ENCODE measurements around the gene DHFR2. TPM values are rescaled to one million over a fixed set of nuclear protein-coding genes. Genes with fewer than 3 reads are reported as not detected.
"Not testable (repeated sequence)": the region's sequence is repeated elsewhere in the genome, so short reads cannot be mapped to it uniquely, and the experiment has no call there.

The DHFR2 gene
- total RNA-seq, 2 experiments from 2014 or later = 0.74 to 0.75 TPM

- Histone ChIP-seq H3K9me3 (ENCODE audit: control insufficient read depth in 1 of 2, insufficient read depth in 1 of 2, low read length in 2 of 2) (no peaks in the 10 kb centered on the region), H3K4me3 (ENCODE audit: low read length) (no peak overlapping the region), H3K27me3 (ENCODE audit: control insufficient read depth in 1 of 2, insufficient read depth in 2 of 2, low read length in 2 of 2) (no peaks in the 10 kb centered on the region), H3K36me3 (ENCODE audit: insufficient read depth, low read length) (peaks cover 29% of the 10 kb centered on the region), H3K27ac (ENCODE audit: low read depth in 1 of 2, low read length in 2 of 2) (no peak overlapping the region), H3K4me1 (ENCODE audit: insufficient read depth, low read length) (peaks cover 15% of the 10 kb centered on the region)
- DNase-seq (no peak), ATAC-seq (ENCODE audit: poor library complexity) (no peak)
- Mint-ChIP-seq H3K4me3 (no peak overlapping the region), H3K9me3 (no peaks in the 10 kb centered on the region), H3K27ac (no peak overlapping the region), H3K4me1 (ENCODE audit: low read depth) (peaks cover 68% of the 10 kb centered on the region), H3K36me3 (ENCODE audit: low read depth) (peaks cover 79% of the 10 kb centered on the region), H3K27me3 (no peaks in the 10 kb centered on the region)
- intact Hi-C loops (cut with DNase I, micrococcal nuclease) = no loop called here
- CTCF ChIA-PET = interaction anchor here (1.5 kb wide), 1 partner anchor 13 kb away, joined by 5 read pairs; no protein-coding TSS in a partner anchor
- POLR2A ChIA-PET = no interaction called here
- TF ChIP-seq CTCF (IDR thresholded peaks at IDR 0.05) = no peak
Measured at GRCh38 chr3:94082391-94082937, 19.7 kb upstream of the DHFR2 start.

GRCh38 chr3:94081884-94082283 is 19.2 kb upstream of the DHFR2 start:
- ChIA-PET POLR2A (interaction anchor here (2.8 kb wide), 1 partner anchor 19 kb away, joined by 13 read pairs; the partner anchor contains the start of genes DHFR2 and NSUN3), CTCF (interaction anchor here (1.5 kb wide), 1 partner anchor 13 kb away, joined by 5 read pairs; no protein-coding TSS in a partner anchor)
- Mint-ChIP-seq H3K27ac (peak overlapping the region; percentile 55), H3K4me3 (no peak overlapping the region), H3K36me3 (ENCODE audit: low read depth) (peaks cover 79% of the 10 kb centered on the region), H3K9me3 (no peaks in the 10 kb centered on the region), H3K4me1 (ENCODE audit: low read depth) (peaks cover 72% of the 10 kb centered on the region), H3K27me3 (no peaks in the 10 kb centered on the region)
- no peak for ATAC-seq (ENCODE audit: poor library complexity)
- peaks cover 28% of the 10 kb centered on the region for H3K36me3 ChIP-seq (ENCODE audit: insufficient read depth, low read length)
- no peak overlapping the region for H3K27ac ChIP-seq (ENCODE audit: low read depth in 1 of 2, low read length in 2 of 2)
- no peaks in the 10 kb centered on the region for H3K27me3 ChIP-seq (ENCODE audit: control insufficient read depth in 1 of 2, insufficient read depth in 2 of 2, low read length in 2 of 2)
- peaks cover 0 to 3% of the 10 kb centered on the region in 2 experiments for H3K9me3 ChIP-seq (ENCODE audit: control insufficient read depth in 1 of 2, insufficient read depth in 1 of 2, low read length in 2 of 2)
- intact Hi-C loops (cut with DNase I, micrococcal nuclease) = no loop called here
- no peak for TF ChIP-seq CTCF (IDR thresholded peaks at IDR 0.05)
- DNase-seq = no peak
- no peak overlapping the region for H3K4me3 ChIP-seq (ENCODE audit: low read length)
- peaks cover 15% of the 10 kb centered on the region for H3K4me1 ChIP-seq (ENCODE audit: insufficient read depth, low read length)

- intact Hi-C loops (cut with DNase I, micrococcal nuclease); H3K4me3 Mint-ChIP-seq; H3K27me3 ChIP-seq (ENCODE audit: control insufficient read depth in 1 of 2, insufficient read depth in 2 of 2, low read length in 2 of 2); CTCF ChIA-PET; H3K27me3 Mint-ChIP-seq; H3K9me3 ChIP-seq (ENCODE audit: control insufficient read depth in 1 of 2, insufficient read depth in 1 of 2, low read length in 2 of 2); H3K9me3 Mint-ChIP-seq; ATAC-seq (ENCODE audit: poor library complexity); H3K27ac ChIP-seq (ENCODE audit: low read depth in 1 of 2, low read length in 2 of 2); H3K4me3 ChIP-seq (ENCODE audit: low read length): not testable (repeated sequence)
- DNase-seq = peak in 5 of 14 experiments; percentile 6 to 51 (median 23)
- Mint-ChIP-seq H3K36me3 (ENCODE audit: low read depth) (peaks cover 82% of the 10 kb centered on the region), H3K27ac (peak overlapping the region; percentile 54), H3K4me1 (ENCODE audit: low read depth) (peaks cover 84% of the 10 kb centered on the region)
- H3K4me1 ChIP-seq (ENCODE audit: insufficient read depth, low read length) = peaks cover 15% of the 10 kb centered on the region
- H3K36me3 ChIP-seq (ENCODE audit: insufficient read depth, low read length) = peaks cover 26% of the 10 kb centered on the region
- POLR2A ChIA-PET = interaction anchor here (2.8 kb wide), 1 partner anchor 18 kb away, joined by 13 read pairs; the partner anchor contains the start of genes DHFR2 and NSUN3
Measured at GRCh38 chr3:94080552-94080951, 17.8 kb upstream of the DHFR2 start.

DNA sequence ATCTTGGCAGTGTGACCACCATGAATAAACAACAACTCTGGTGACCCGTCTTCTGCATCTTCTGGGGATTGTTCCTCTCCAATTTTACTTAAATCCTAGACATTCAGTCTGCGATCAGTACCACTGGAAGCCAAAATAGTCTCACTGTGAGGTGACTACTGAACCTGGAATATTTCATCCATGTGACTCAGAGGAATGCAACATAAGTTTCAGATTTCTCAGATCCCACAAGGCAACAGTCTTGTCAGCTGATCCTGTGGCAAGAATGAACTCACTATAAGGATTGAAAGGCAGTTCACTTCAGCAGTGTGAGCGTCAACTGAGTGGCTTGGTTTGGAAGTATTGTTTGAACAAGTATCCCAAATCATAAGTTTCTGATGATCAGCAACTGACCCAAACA is 13.3 kb upstream of the DHFR2 start:
- intact Hi-C loops (cut with DNase I, micrococcal nuclease) = no loop called here
- TF ChIP-seq CTCF (IDR thresholded peaks at IDR 0.05) = no peak
- Histone ChIP-seq H3K27ac (ENCODE audit: low read depth in 1 of 2, low read length in 2 of 2) (no peak overlapping the region), H3K4me1 (ENCODE audit: insufficient read depth, low read length) (peaks cover 14% of the 10 kb centered on the region), H3K27me3 (ENCODE audit: control insufficient read depth in 1 of 2, insufficient read depth in 2 of 2, low read length in 2 of 2) (no peaks in the 10 kb centered on the region), H3K4me3 (ENCODE audit: low read length) (no peak overlapping the region), H3K36me3 (ENCODE audit: insufficient read depth, low read length) (peaks cover 21% of the 10 kb centered on the region), H3K9me3 (ENCODE audit: control insufficient read depth in 1 of 2, insufficient read depth in 1 of 2, low read length in 2 of 2) (peaks cover 0 to 4% of the 10 kb centered on the region in 2 experiments)
- H3K27me3 Mint-ChIP-seq = no peaks in the 10 kb centered on the region
- peaks cover 90% of the 10 kb centered on the region for H3K36me3 Mint-ChIP-seq (ENCODE audit: low read depth)
- peaks cover 94% of the 10 kb centered on the region for H3K4me1 Mint-ChIP-seq (ENCODE audit: low read depth)
- no peak overlapping the region for H3K4me3 Mint-ChIP-seq
- DNase-seq (no peak), ATAC-seq (ENCODE audit: poor library complexity) (no peak)
- POLR2A ChIA-PET = no interaction called here
- H3K27ac Mint-ChIP-seq = no peak overlapping the region
- no peaks in the 10 kb centered on the region for H3K9me3 Mint-ChIP-seq
- CTCF ChIA-PET = no interaction called here
